ENCODE data around the gene CCDC120. TPM values are rescaled to one million over a fixed set of nuclear protein-coding genes. Genes with fewer than 3 reads are reported as not detected.
A peak's percentile ranks its signal among the peaks of the same experiment; 100 is the strongest.

The CCDC120 gene
- polyA plus RNA-seq, 1 donor from 2014 or later: 1.2 TPM

- peak overlapping the region in 2 of 3 donors; percentile 48 to 86 for H3K27ac Mint-ChIP-seq
- H3K9me3 Mint-ChIP-seq: peaks cover 0 to 3% (median 0%) of the 10 kb centered on the region in 3 donors
- H3K36me3 Mint-ChIP-seq: peaks cover 3% of the 10 kb centered on the region
- H3K4me1 Mint-ChIP-seq: peaks cover 4 to 17% (median 13%) of the 10 kb centered on the region in 3 donors
- peaks cover 4% of the 10 kb centered on the region for H3K27me3 Mint-ChIP-seq
- H3K4me3 Mint-ChIP-seq: peak overlapping the region; percentile 78 to 89 (median 84)
These were observed 5.4 kb upstream of the CCDC120 start for GRCh38 chrX:49053223-49054072.

- Mint-ChIP-seq H3K27ac (peak overlapping the region in 2 of 3 donors; percentile 12 to 86), H3K4me3 (peak overlapping the region; percentile 78 to 89 (median 84)), H3K9me3 (peaks cover 0 to 3% (median 0%) of the 10 kb centered on the region in 3 donors), H3K27me3 (peaks cover 4% of the 10 kb centered on the region), H3K4me1 (peaks cover 4 to 17% (median 13%) of the 10 kb centered on the region in 3 donors), H3K36me3 (peaks cover 3% of the 10 kb centered on the region)
These were observed 4.6 kb upstream of the CCDC120 start for GRCh38 chrX:49054073-49054762.

GRCh38 chrX:49059201-49059600, 402 bp downstream of the CCDC120 start:
- peaks cover 6% of the 10 kb centered on the region for H3K36me3 Mint-ChIP-seq
- H3K27ac Mint-ChIP-seq: peak overlapping the region in 1 of 3 donors; percentile 35
- H3K4me3 Mint-ChIP-seq: no peak overlapping the region
- peaks cover 0 to 8% (median 2%) of the 10 kb centered on the region in 3 donors for H3K4me1 Mint-ChIP-seq
- H3K9me3 Mint-ChIP-seq: no peaks in the 10 kb centered on the region
- H3K27me3 Mint-ChIP-seq: no peaks in the 10 kb centered on the region

GRCh38 chrX:49059681-49060085, 884 bp downstream of the CCDC120 start:
- no peaks in the 10 kb centered on the region for H3K27me3 Mint-ChIP-seq
- no peak overlapping the region for H3K4me3 Mint-ChIP-seq
- H3K36me3 Mint-ChIP-seq: peaks cover 6% of the 10 kb centered on the region
- peak overlapping the region in 1 of 3 donors; percentile 35 for H3K27ac Mint-ChIP-seq
- H3K4me1 Mint-ChIP-seq: peaks cover 0 to 6% (median 2%) of the 10 kb centered on the region in 3 donors
- H3K9me3 Mint-ChIP-seq: no peaks in the 10 kb centered on the region

GRCh38 chrX:49060914-49061313, 2.1 kb downstream of the CCDC120 start:
- H3K27me3 Mint-ChIP-seq: no peaks in the 10 kb centered on the region
- no peak overlapping the region for H3K27ac Mint-ChIP-seq
- no peaks in the 10 kb centered on the region for H3K9me3 Mint-ChIP-seq
- peaks cover 0 to 2% (median 0%) of the 10 kb centered on the region in 3 donors for H3K4me1 Mint-ChIP-seq
- H3K4me3 Mint-ChIP-seq: no peak overlapping the region
- peaks cover 4% of the 10 kb centered on the region for H3K36me3 Mint-ChIP-seq

GRCh38 chrX:49061490-49061889, 2.7 kb downstream of the CCDC120 start:
- H3K4me3 Mint-ChIP-seq: peak overlapping the region in 1 of 4 donors; percentile 52
- no peaks in the 10 kb centered on the region for H3K9me3 Mint-ChIP-seq
- H3K27ac Mint-ChIP-seq: no peak overlapping the region
- no peaks in the 10 kb centered on the region for H3K4me1 Mint-ChIP-seq
- peaks cover 3% of the 10 kb centered on the region for H3K36me3 Mint-ChIP-seq
- H3K27me3 Mint-ChIP-seq: no peaks in the 10 kb centered on the region

- H3K9me3 Mint-ChIP-seq: no peaks in the 10 kb centered on the region
- peaks cover 3% of the 10 kb centered on the region for H3K36me3 Mint-ChIP-seq
- no peak overlapping the region for H3K27ac Mint-ChIP-seq
- H3K4me1 Mint-ChIP-seq: no peaks in the 10 kb centered on the region
- H3K27me3 Mint-ChIP-seq: no peaks in the 10 kb centered on the region
- no peak overlapping the region for H3K4me3 Mint-ChIP-seq
These were observed 3.1 kb downstream of the CCDC120 start for GRCh38 chrX:49061916-49062315.

- Mint-ChIP-seq H3K4me3 (no peak overlapping the region), H3K27me3 (no peaks in the 10 kb centered on the region), H3K9me3 (no peaks in the 10 kb centered on the region), H3K4me1 (no peaks in the 10 kb centered on the region), H3K27ac (no peak overlapping the region), H3K36me3 (peaks cover 3% of the 10 kb centered on the region)
These were observed 4.9 kb downstream of the CCDC120 start for GRCh38 chrX:49063715-49064114.

GRCh38 chrX:49064303-49064702, 5.5 kb downstream of the CCDC120 start:
- Mint-ChIP-seq H3K27ac (no peak overlapping the region), H3K4me3 (no peak overlapping the region), H3K36me3 (peaks cover 3% of the 10 kb centered on the region), H3K27me3 (no peaks in the 10 kb centered on the region), H3K9me3 (no peaks in the 10 kb centered on the region), H3K4me1 (no peaks in the 10 kb centered on the region)

GRCh38 chrX:49064735-49065134, 5.9 kb downstream of the CCDC120 start:
- Mint-ChIP-seq H3K27ac (peak overlapping the region in 1 of 3 donors; percentile 42), H3K36me3 (peaks cover 3% of the 10 kb centered on the region), H3K27me3 (no peaks in the 10 kb centered on the region), H3K4me1 (no peaks in the 10 kb centered on the region), H3K4me3 (no peak overlapping the region), H3K9me3 (no peaks in the 10 kb centered on the region)

- peak overlapping the region in 1 of 3 donors; percentile 26 for H3K27ac Mint-ChIP-seq
- H3K27me3 Mint-ChIP-seq: no peaks in the 10 kb centered on the region
- H3K36me3 Mint-ChIP-seq: peaks cover 3% of the 10 kb centered on the region
- no peak overlapping the region for H3K4me3 Mint-ChIP-seq
- H3K9me3 Mint-ChIP-seq: no peaks in the 10 kb centered on the region
- H3K4me1 Mint-ChIP-seq: no peaks in the 10 kb centered on the region
These were observed 7.5 kb downstream of the CCDC120 start for GRCh38 chrX:49066278-49066677.

- Mint-ChIP-seq H3K36me3 (peaks cover 3% of the 10 kb centered on the region), H3K4me3 (no peak overlapping the region), H3K27me3 (no peaks in the 10 kb centered on the region), H3K27ac (peak overlapping the region in 1 of 3 donors; percentile 26), H3K9me3 (no peaks in the 10 kb centered on the region), H3K4me1 (no peaks in the 10 kb centered on the region)
These were observed 7.9 kb downstream of the CCDC120 start for GRCh38 chrX:49066690-49067089.

- no peak overlapping the region for H3K27ac Mint-ChIP-seq
- no peaks in the 10 kb centered on the region for H3K4me1 Mint-ChIP-seq
- no peak overlapping the region for H3K4me3 Mint-ChIP-seq
- no peaks in the 10 kb centered on the region for H3K27me3 Mint-ChIP-seq
- no peaks in the 10 kb centered on the region for H3K9me3 Mint-ChIP-seq
- peaks cover 3% of the 10 kb centered on the region for H3K36me3 Mint-ChIP-seq
These were observed 8.7 kb downstream of the CCDC120 start for GRCh38 chrX:49067285-49068120.

- Mint-ChIP-seq H3K36me3 (peaks cover 2% of the 10 kb centered on the region), H3K4me3 (peak overlapping the region in 1 of 4 donors; percentile 23), H3K4me1 (peaks cover 0 to 1% (median 0%) of the 10 kb centered on the region in 3 donors), H3K9me3 (no peaks in the 10 kb centered on the region), H3K27ac (no peak overlapping the region), H3K27me3 (no peaks in the 10 kb centered on the region)
These were observed 10.2 kb downstream of the CCDC120 start for GRCh38 chrX:49069038-49069437.

GRCh38 chrX:49070988-49071387, 12.2 kb downstream of the CCDC120 start:
- peaks cover 2% of the 10 kb centered on the region for H3K36me3 Mint-ChIP-seq
- peak overlapping the region in 1 of 4 donors; percentile 48 for H3K4me3 Mint-ChIP-seq
- H3K9me3 Mint-ChIP-seq: no peaks in the 10 kb centered on the region
- no peaks in the 10 kb centered on the region for H3K27me3 Mint-ChIP-seq
- peaks cover 0 to 1% (median 0%) of the 10 kb centered on the region in 3 donors for H3K4me1 Mint-ChIP-seq
- H3K27ac Mint-ChIP-seq: no peak overlapping the region
